Left lung (tissue), 10 donors: ENCODE measurements around the gene KIAA0753. TPM values are rescaled to one million over a fixed set of nuclear protein-coding genes. Genes with fewer than 3 reads are reported as not detected.

Experiments used
- ATAC-seq: fragments of 200-7000 bp; cut with Tn5 transposase; one replicate; pipeline ENCODE4 v1.9.1; 2020; ENCODE audit warnings: moderate library complexity
- DNase-seq, 4 donors: peaks; one replicate each; pipeline ENCODE4 v3.0.0-alpha.2; 2013 to 2020
- H3K27ac ChIP-seq, 2 donors: fragments of 200-600 bp; sonication (generic) in 1 of 2; one replicate each; pipeline versions ENCODE4 v1.5.0 to v1.8.0; 2020 to 2021
- H3K27me3 ChIP-seq, 2 donors: fragments of 200-600 bp; sonication (generic) in 1 of 2; one replicate each; pipeline versions ENCODE4 v1.5.0 to v1.8.0; 2020 to 2021
- H3K36me3 ChIP-seq, 2 donors: fragments of 200-600 bp; sonication (generic) in 1 of 2; one replicate each; pipeline versions ENCODE4 v1.5.0 to v1.8.0; 2020 to 2021
- H3K4me1 ChIP-seq, 2 donors: fragments of 200-600 bp; one replicate each; pipeline ENCODE4 v1.8.0; 2021
- H3K4me3 ChIP-seq, 2 donors: fragments of 200-600 bp; sonication (generic) in 1 of 2; one replicate each; pipeline versions ENCODE4 v1.5.0 to v1.8.0; 2020 to 2021; ENCODE audit warnings: mild to moderate bottlenecking in 1 of 2
- H3K9me3 ChIP-seq, 2 donors: fragments of 200-600 bp; sonication (generic) in 1 of 2; one replicate each; pipeline versions ENCODE4 v1.5.0 to v1.8.0; 2020 to 2021
- intact Hi-C, 2 donors: fragments of 100-400 bp; cut with DNase I; formaldehyde crosslinking; loops; one replicate each; pipeline versions ENCODE4 v1.11.2 to v1.14.2; 2022
- polyA plus RNA-seq, 6 donors: library from polyadenylated mRNA; unstranded; fragments of 120-200 nt; gene quantifications; one replicate each; pipeline ENCODE4 v1.2.1, GENCODE V29; 2013; ENCODE audit not compliant: insufficient read length in 6 of 6
- total RNA-seq, 2 donors: library from RNA; stranded (reverse); fragmentation: NEBNext Ultra II Directional; extraction: Animal tissue kit (Norgen Biotek cat#: 25700); gene quantifications; one replicate each; pipeline ENCODE4 v1.2.1, GENCODE V29; 2021
- TF ChIP-seq, protein P1 (sequence below), 2 donors: fragments of 200-600 bp; sonication (generic) in 1 of 2; IDR thresholded peaks; one replicate each; pipeline versions ENCODE4 v1.5.0 to v1.8.0; 2021; ENCODE audit warnings: antibody characterized with exemption in 2 of 2
- donor health status: DM: no; HTN: yes; CAD: no.
- donor health status: DM: no; HTN: no; CAD: no.

The KIAA0753 gene
- total and polyA plus RNA-seq, 8 donors: 15.8 to 46.7 (median 37.4) TPM

DNA sequence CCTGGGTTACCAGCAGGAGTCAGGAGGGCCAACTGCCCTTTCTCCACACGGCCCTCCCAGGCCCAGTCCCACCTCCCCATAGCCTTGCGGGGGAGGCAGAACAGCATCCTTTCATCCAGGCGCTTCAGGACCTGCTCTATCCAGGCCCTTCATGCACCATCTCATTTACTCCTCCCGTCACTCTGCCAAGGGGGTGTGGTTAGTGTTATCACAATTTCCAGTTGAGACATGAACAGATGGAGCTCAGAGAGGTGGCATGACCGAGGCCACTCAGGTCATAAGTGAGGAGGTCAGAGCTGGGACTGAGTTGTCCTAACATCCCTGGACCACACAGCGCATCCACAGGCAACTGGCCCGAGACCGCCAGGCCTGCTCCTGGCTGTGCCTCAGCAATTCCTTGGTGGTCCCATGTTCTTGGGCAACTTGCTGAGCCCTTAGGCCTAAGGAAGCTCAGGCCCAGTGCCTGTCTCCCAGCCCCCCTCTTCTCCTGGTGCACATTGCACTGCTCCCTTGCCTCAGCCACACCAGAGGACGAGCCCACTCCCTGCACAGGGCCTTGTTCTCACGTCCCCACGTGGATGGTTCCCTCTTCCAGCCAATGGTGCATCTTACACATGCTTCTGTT, 34.8 kb upstream of the KIAA0753 start:
- no peak for DNase-seq
- H3K36me3 ChIP-seq: no peaks in the 10 kb centered on the region
- TF ChIP-seq, protein P1, sequence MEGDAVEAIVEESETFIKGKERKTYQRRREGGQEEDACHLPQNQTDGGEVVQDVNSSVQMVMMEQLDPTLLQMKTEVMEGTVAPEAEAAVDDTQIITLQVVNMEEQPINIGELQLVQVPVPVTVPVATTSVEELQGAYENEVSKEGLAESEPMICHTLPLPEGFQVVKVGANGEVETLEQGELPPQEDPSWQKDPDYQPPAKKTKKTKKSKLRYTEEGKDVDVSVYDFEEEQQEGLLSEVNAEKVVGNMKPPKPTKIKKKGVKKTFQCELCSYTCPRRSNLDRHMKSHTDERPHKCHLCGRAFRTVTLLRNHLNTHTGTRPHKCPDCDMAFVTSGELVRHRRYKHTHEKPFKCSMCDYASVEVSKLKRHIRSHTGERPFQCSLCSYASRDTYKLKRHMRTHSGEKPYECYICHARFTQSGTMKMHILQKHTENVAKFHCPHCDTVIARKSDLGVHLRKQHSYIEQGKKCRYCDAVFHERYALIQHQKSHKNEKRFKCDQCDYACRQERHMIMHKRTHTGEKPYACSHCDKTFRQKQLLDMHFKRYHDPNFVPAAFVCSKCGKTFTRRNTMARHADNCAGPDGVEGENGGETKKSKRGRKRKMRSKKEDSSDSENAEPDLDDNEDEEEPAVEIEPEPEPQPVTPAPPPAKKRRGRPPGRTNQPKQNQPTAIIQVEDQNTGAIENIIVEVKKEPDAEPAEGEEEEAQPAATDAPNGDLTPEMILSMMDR (IDR thresholded peaks at IDR 0.05): no peak
- no peak overlapping the region for H3K27ac ChIP-seq
- peaks cover 0 to 42% of the 10 kb centered on the region in 2 donors for H3K27me3 ChIP-seq
- no peak for ATAC-seq
- no peaks in the 10 kb centered on the region for H3K9me3 ChIP-seq
- H3K4me1 ChIP-seq: no peaks in the 10 kb centered on the region
- no peak overlapping the region for H3K4me3 ChIP-seq
- intact Hi-C loops: no loop called here

DNA sequence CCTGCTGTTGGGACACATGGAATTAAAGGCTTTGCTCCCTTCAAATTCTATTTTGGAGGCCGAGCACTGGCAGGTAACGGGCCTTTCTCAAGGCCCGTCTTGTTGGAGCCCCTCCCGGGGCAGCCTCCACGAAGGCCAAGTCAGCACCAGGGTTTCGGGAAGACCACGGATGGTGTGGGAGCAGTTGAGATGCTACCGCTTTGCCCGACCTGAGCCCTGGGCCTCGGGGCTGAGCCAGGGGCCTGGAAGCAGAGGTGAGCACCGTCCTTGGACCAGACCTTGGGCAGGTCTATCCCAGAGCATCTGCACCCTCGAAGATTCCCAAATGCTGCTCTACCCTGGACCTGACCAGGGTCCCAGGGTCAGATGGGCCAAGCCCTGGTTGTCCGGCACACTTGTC, 34.1 kb upstream of the KIAA0753 start:
- no peaks in the 10 kb centered on the region for H3K9me3 ChIP-seq
- H3K27ac ChIP-seq: no peak overlapping the region
- intact Hi-C loops: no loop called here
- H3K4me3 ChIP-seq: no peak overlapping the region
- peaks cover 0 to 38% of the 10 kb centered on the region in 2 donors for H3K27me3 ChIP-seq
- H3K4me1 ChIP-seq: no peaks in the 10 kb centered on the region
- ATAC-seq: no peak
- no peak for DNase-seq
- TF ChIP-seq, protein P1 (IDR thresholded peaks at IDR 0.05): no peak
- H3K36me3 ChIP-seq: no peaks in the 10 kb centered on the region

DNA sequence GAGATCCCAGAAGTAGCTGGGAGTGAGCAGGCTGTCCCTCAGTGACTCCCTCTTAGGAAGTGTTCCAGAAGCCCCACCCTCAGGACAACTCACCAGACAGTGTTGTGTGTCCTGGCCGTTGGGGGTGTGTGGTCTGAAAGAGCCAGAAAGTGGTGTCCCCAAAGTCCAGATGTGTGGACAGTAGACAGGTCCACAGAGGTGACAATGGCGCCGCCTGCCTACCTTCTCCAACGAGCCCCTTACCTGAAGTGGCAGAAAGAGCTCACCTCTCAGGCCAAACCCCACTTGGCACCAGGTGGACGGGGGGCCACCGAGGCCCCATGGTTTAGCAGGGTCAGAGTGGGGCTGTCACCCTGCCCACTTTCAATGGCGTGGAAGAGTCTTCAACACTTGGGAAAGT, 30.9 kb upstream of the KIAA0753 start:
- intact Hi-C loops: no loop called here
- TF ChIP-seq, protein P1 (IDR thresholded peaks at IDR 0.05): no peak
- H3K9me3 ChIP-seq: no peaks in the 10 kb centered on the region

DNA sequence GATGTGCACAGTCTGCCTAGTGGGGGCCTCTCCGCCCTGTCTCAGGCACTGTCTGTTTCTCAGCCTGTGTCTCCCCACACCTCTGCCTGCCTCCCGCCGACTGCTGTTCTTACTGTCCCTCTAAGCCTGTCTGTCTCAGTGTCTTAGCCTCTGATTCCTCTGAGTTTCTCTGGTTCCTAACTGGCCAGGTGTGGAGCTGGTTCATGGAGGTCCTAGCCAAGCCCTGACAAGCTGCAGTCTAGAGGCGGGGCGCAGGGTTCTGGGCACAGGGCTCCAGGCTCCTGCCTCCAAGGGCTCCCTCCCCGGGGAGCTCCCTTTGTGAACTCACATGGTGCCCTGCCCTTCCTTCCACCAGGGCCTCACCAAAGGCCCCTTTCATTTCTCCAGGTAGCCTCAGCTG, 30.5 kb upstream of the KIAA0753 start:
- no peaks in the 10 kb centered on the region for H3K9me3 ChIP-seq
- no peaks in the 10 kb centered on the region for H3K4me1 ChIP-seq
- H3K36me3 ChIP-seq: no peaks in the 10 kb centered on the region
- ATAC-seq: no peak
- H3K27ac ChIP-seq: no peak overlapping the region
- no peak for DNase-seq
- TF ChIP-seq, protein P1 (IDR thresholded peaks at IDR 0.05): no peak
- intact Hi-C loops: no loop called here
- H3K4me3 ChIP-seq: no peak overlapping the region
- H3K27me3 ChIP-seq: peaks cover 0 to 16% of the 10 kb centered on the region in 2 donors

More for the DNA sequence above, 30.9 kb upstream of the KIAA0753 start:
- Histone ChIP-seq H3K27me3 (peaks cover 0 to 20% of the 10 kb centered on the region in 2 donors), H3K4me1 (no peaks in the 10 kb centered on the region), H3K27ac (no peak overlapping the region), H3K4me3 (no peak overlapping the region), H3K36me3 (no peaks in the 10 kb centered on the region)
- no peak for ATAC-seq
- DNase-seq: no peak

DNA sequence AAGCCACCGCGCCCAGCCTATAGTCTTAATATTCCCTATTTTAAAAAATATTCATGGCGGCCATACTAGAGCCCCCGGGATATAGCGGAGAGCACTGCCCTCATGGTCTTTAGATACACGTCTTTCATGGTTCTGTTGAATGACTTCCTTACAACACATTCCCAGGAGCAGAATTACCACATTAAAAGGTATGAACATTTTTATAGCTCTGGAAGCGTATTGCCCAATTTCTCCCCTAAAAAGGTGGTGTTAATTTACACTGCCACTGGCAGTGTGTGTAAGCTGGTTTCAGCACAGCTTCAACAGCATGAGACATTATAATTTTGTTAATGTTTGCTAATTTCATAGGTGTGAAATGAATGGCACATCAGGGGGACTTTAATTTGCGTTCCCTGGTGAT, 30.1 kb upstream of the KIAA0753 start:
- TF ChIP-seq, protein P1 (IDR thresholded peaks at IDR 0.05): no peak
- Histone ChIP-seq H3K4me1 (no peaks in the 10 kb centered on the region), H3K9me3 (no peaks in the 10 kb centered on the region), H3K4me3 (no peak overlapping the region), H3K36me3 (no peaks in the 10 kb centered on the region), H3K27me3 (peaks cover 0 to 19% of the 10 kb centered on the region in 2 donors), H3K27ac (no peak overlapping the region)
- DNase-seq (no peak), ATAC-seq (no peak)
- intact Hi-C loops: no loop called here
